Lower leg skin (tissue), 4 donors: Measurements from ENCODE around the gene CACNA1A. TPM values are rescaled to one million over a fixed set of nuclear protein-coding genes. Genes with fewer than 3 reads are reported as not detected.

Experiments
- DNase-seq, 2 donors: peaks; one replicate each; pipeline ENCODE4 v3.0.0-alpha.2; 2019; ENCODE audit warnings: low spot score in 2 of 2
- H3K4me3 ChIP-seq: fragments of 200-600 bp; sonication (generic); 2 replicates; pipeline ENCODE4 v1.5.1; 2017; ENCODE audit warnings: mild to moderate bottlenecking, low read depth; ENCODE audit not compliant: poor library complexity, severe bottlenecking
- CTCF ChIP-seq, 3 donors: fragments of 450-650 bp; IDR thresholded peaks; one replicate each; pipeline ENCODE4 v1.5.1; 2016; ENCODE audit warnings: antibody characterized with exemption in 3 of 3, mild to moderate bottlenecking in 3 of 3, moderate library complexity in 2 of 3
- POLR2A ChIP-seq, 2 donors: fragments of 450-650 bp; IDR thresholded peaks; one replicate each; pipeline ENCODE4 v1.6.1; 2016 to 2017; ENCODE audit warnings: antibody characterized with exemption in 2 of 2, mild to moderate bottlenecking in 1 of 2, moderate library complexity in 1 of 2
- WGBS, 2 donors: methylation state at CpG; one replicate each; pipeline ENCODE4 v1.1.5; 2018; 5-methylcytosine and 5-hydroxymethylcytosine counted together
- intact Hi-C: fragments of 100-400 bp; cut with DNase I; formaldehyde crosslinking; loops from one replicate; pipeline ENCODE4 v1.15.0; 2023; ENCODE audit warnings: low total_unique reads
- total RNA-seq, 4 donors: library from RNA; depleted of rRNA; stranded (reverse); fragments of >200 nt; gene quantifications; one replicate each; pipeline ENCODE4 v1.1.0, GENCODE V29; 2016

CACNA1A gene
- total RNA-seq, 4 donors from 2014 or later, result 0.16 to 0.46 (median 0.22) TPM; not detected in 1

GRCh38 chr19:13526552-13526951 lies 20.3 kb upstream of the CACNA1A start:
- H3K4me3 ChIP-seq, result no peak overlapping the region
- intact Hi-C loops, result no loop called here
- no peak for DNase-seq
- TF ChIP-seq CTCF (IDR thresholded peaks at IDR 0.05) (no peak), POLR2A (IDR thresholded peaks at IDR 0.05) (no peak)
- WGBS, 2 donors, result 16 to 17% methylated on average over 2 of the region's 2 CpGs

GRCh38 chr19:13521066-13521465 lies 14.8 kb upstream of the CACNA1A start:
- intact Hi-C loops, result no loop called here
- no peak for DNase-seq
- no peak overlapping the region for H3K4me3 ChIP-seq
- no peak for TF ChIP-seq CTCF (IDR thresholded peaks at IDR 0.05)
- no peak for TF ChIP-seq POLR2A (IDR thresholded peaks at IDR 0.05)

GRCh38 chr19:13511947-13512346 lies 5.7 kb upstream of the CACNA1A start:
- TF ChIP-seq POLR2A (IDR thresholded peaks at IDR 0.05) (no peak), CTCF (IDR thresholded peaks at IDR 0.05) (no peak)
- no peak for DNase-seq
- intact Hi-C loops, result no loop called here
- H3K4me3 ChIP-seq, result no peak overlapping the region
- 33 to 40% methylated on average over 2 of the region's 2 CpGs for WGBS, 2 donors

GRCh38 chr19:13507053-13507611 lies 853 bp upstream of the CACNA1A start:
- intact Hi-C loops, result no loop called here
- TF ChIP-seq CTCF (IDR thresholded peaks at IDR 0.05) (no peak), POLR2A (IDR thresholded peaks at IDR 0.05) (no peak)
- H3K4me3 ChIP-seq, result no peak overlapping the region
- no peak for DNase-seq
- 3 to 4% methylated on average over 21 to 22 of the region's 22 CpGs for WGBS, 2 donors

GRCh38 chr19:13505761-13506470 lies 363 bp downstream of the CACNA1A start:
- no peak overlapping the region for H3K4me3 ChIP-seq
- TF ChIP-seq CTCF (IDR thresholded peaks at IDR 0.05) (no peak), POLR2A (IDR thresholded peaks at IDR 0.05) (no peak)
- WGBS, 2 donors, result 2 to 3% methylated on average over 19 to 29 of the region's 69 CpGs
- intact Hi-C loops, result no loop called here
- DNase-seq, result no peak
